H9 (cell line): ENCODE results near the gene MLPH. TPM values are rescaled to one million over a fixed set of nuclear protein-coding genes. Genes with fewer than 3 reads are reported as not detected.

Experiments used
- DNase-seq: peaks from one replicate; pipeline ENCODE4 v3.0.0-alpha.2; 2017
- H2AFZ ChIP-seq: one replicate; pipeline ENCODE4 v1.6.1; 2013; ENCODE audit warnings: mild to moderate bottlenecking, low read length, control low read depth, moderate library complexity
- H2AK5ac ChIP-seq: 2 replicates; pipeline ENCODE4 v1.6.1; 2013; ENCODE audit warnings: low read length, control low read depth, mixed read lengths; ENCODE audit not compliant: insufficient read length
- H2BK120ac ChIP-seq: one replicate; pipeline ENCODE4 v1.6.1; 2013; ENCODE audit warnings: low read depth, mild to moderate bottlenecking, low read length, control low read depth, inconsistent platforms; ENCODE audit not compliant: poor library complexity, severe bottlenecking
- H2BK12ac ChIP-seq: 2 replicates; pipeline ENCODE4 v1.6.1; 2013; ENCODE audit warnings: low read length, control low read depth, mixed read lengths, low read depth; ENCODE audit not compliant: insufficient read length
- H2BK15ac ChIP-seq: 2 replicates; pipeline ENCODE4 v1.6.1; 2013; ENCODE audit warnings: low read depth, low read length, control low read depth
- H2BK20ac ChIP-seq: one replicate; pipeline ENCODE4 v1.6.1; 2013; ENCODE audit warnings: low read depth, mild to moderate bottlenecking, low read length, control low read depth, inconsistent platforms; ENCODE audit not compliant: poor library complexity, severe bottlenecking
- H2BK5ac ChIP-seq: 2 replicates; pipeline ENCODE4 v1.6.1; 2013; ENCODE audit warnings: low read length, control low read depth, mixed read lengths; ENCODE audit not compliant: insufficient read length
- H3K14ac ChIP-seq: 2 replicates; pipeline ENCODE4 v1.6.1; 2013; ENCODE audit warnings: low read length, control low read depth; ENCODE audit not compliant: insufficient read depth
- H3K18ac ChIP-seq: 2 replicates; pipeline ENCODE4 v1.6.1; 2013; ENCODE audit warnings: low read depth, mild to moderate bottlenecking, mixed read lengths, low read length, control low read depth; ENCODE audit not compliant: insufficient read length
- H3K23ac ChIP-seq: 2 replicates; pipeline ENCODE4 v1.6.1; 2013; ENCODE audit warnings: low read length, control low read depth, mixed read lengths, low read depth; ENCODE audit not compliant: insufficient read length
- H3K23me2 ChIP-seq: 2 replicates; pipeline ENCODE4 v1.6.1; 2013; ENCODE audit warnings: low read depth, mild to moderate bottlenecking, mixed read lengths, low read length, control low read depth; ENCODE audit not compliant: insufficient read length, poor library complexity, severe bottlenecking
- H3K27ac ChIP-seq: 2 replicates; pipeline ENCODE4 v1.5.1; 2013; ENCODE audit warnings: low read length, control low read depth, mixed read lengths, low read depth; ENCODE audit not compliant: insufficient read length
- H3K27me3 ChIP-seq: 2 replicates; pipeline ENCODE4 v1.6.1; 2013; ENCODE audit warnings: low read length, control low read depth, inconsistent platforms; ENCODE audit not compliant: insufficient read depth
- H3K4ac ChIP-seq: 2 replicates; pipeline ENCODE4 v1.6.1; 2013; ENCODE audit warnings: low read depth, mild to moderate bottlenecking, control low read depth, inconsistent platforms, low read length, moderate library complexity
- H3K4me1 ChIP-seq: 2 replicates; pipeline ENCODE4 v1.6.1; 2013; ENCODE audit warnings: low read length, control low read depth, inconsistent platforms; ENCODE audit not compliant: insufficient read depth
- H3K4me2 ChIP-seq: 2 replicates; pipeline ENCODE4 v1.6.1; 2013; ENCODE audit warnings: low read length, control low read depth, mixed read lengths; ENCODE audit not compliant: insufficient read length, insufficient read depth
- H3K56ac ChIP-seq: 2 replicates; pipeline ENCODE4 v1.6.1; 2013; ENCODE audit warnings: low read depth, mild to moderate bottlenecking, mixed read lengths, low read length, control low read depth; ENCODE audit not compliant: insufficient read length
- H3K79me1 ChIP-seq: 2 replicates; pipeline ENCODE4 v1.6.1; 2013; ENCODE audit warnings: low read depth, mild to moderate bottlenecking, moderate library complexity, low read length, control low read depth, inconsistent platforms; ENCODE audit not compliant: insufficient read depth, poor library complexity, severe bottlenecking
- H3K79me2 ChIP-seq: 2 replicates; pipeline ENCODE4 v1.6.1; 2013; ENCODE audit warnings: low read length, control low read depth, inconsistent platforms; ENCODE audit not compliant: insufficient read depth
- H3K9ac ChIP-seq: 2 replicates; pipeline ENCODE4 v1.6.1; 2013; ENCODE audit warnings: low read length, control low read depth, mixed read lengths; ENCODE audit not compliant: insufficient read length; ENCODE audit errors: extremely low read depth
- H3K9me3 ChIP-seq: one replicate; pipeline ENCODE4 v1.6.1; 2013; ENCODE audit warnings: low read depth, low read length, inconsistent platforms; ENCODE audit not compliant: control insufficient read depth
- H3T11ph ChIP-seq: one replicate; pipeline ENCODE4 v1.6.1; 2013; ENCODE audit warnings: mild to moderate bottlenecking, low read length, control low read depth, inconsistent platforms
- H4K20me1 ChIP-seq: one replicate; pipeline ENCODE4 v1.6.1; 2013; ENCODE audit not compliant: control insufficient read depth, insufficient read length, insufficient read depth
- H4K5ac ChIP-seq: 2 replicates; pipeline ENCODE4 v1.6.1; 2013; ENCODE audit warnings: low read depth, mild to moderate bottlenecking, mixed read lengths, low read length, control low read depth; ENCODE audit not compliant: insufficient read length
- H4K8ac ChIP-seq: replicated peaks from 2 replicates; pipeline ENCODE4 v1.6.1; 2013; ENCODE audit warnings: low read length, control low read depth, mixed read lengths, low read depth; ENCODE audit not compliant: insufficient read length
- H4K91ac ChIP-seq: 2 replicates; pipeline ENCODE4 v1.6.1; 2013; ENCODE audit warnings: low read depth, mild to moderate bottlenecking, moderate library complexity, mixed read lengths, low read length, control low read depth; ENCODE audit not compliant: insufficient read length
- H3K27ac Mint-ChIP-seq, 3 experiments: 2 replicates in 2 of 3; 3 replicates in 1 of 3; pipeline ENCODE4 v1.8.0; 2020 to 2021; ENCODE audit warnings: mixed read lengths in 3 of 3, mild to moderate bottlenecking in 1 of 3, moderate library complexity in 1 of 3
- H3K27me3 Mint-ChIP-seq: 2 replicates; pipeline ENCODE4 v1.8.0; 2021; ENCODE audit warnings: low read depth, mild to moderate bottlenecking, moderate library complexity, mixed read lengths
- H3K36me3 Mint-ChIP-seq, 3 experiments: 2 replicates in 2 of 3; 3 replicates in 1 of 3; pipeline ENCODE4 v1.8.0; 2020 to 2021; ENCODE audit warnings: low read depth in 3 of 3, mixed read lengths in 3 of 3; ENCODE audit not compliant: insufficient read depth in 1 of 3
- H3K4me1 Mint-ChIP-seq, 2 experiments: 2 replicates each; pipeline ENCODE4 v1.8.0; 2020; ENCODE audit warnings: mixed read lengths in 2 of 2
- H3K4me3 Mint-ChIP-seq, 2 experiments: 2 replicates in 1 of 2; 3 replicates in 1 of 2; pipeline ENCODE4 v1.8.0; 2020 to 2021; ENCODE audit warnings: mild to moderate bottlenecking in 2 of 2, mixed read lengths in 2 of 2, moderate library complexity in 1 of 2
- H3K9me3 Mint-ChIP-seq, 2 experiments: 2 replicates in 1 of 2; 3 replicates in 1 of 2; pipeline ENCODE4 v1.8.0; 2020; ENCODE audit warnings: mild to moderate bottlenecking in 2 of 2, mixed read lengths in 2 of 2, moderate library complexity in 1 of 2
- WGBS: extraction: QIAGEN DNeasy Blood & Tissue Kit; methylation state at CpG from one replicate; pipeline ENCODE4 v1.1.7; 2013; ENCODE audit warnings: missing lambda C conversion rate, low lambda C conversion rate, mixed read lengths; ENCODE audit not compliant: insufficient read length; ENCODE audit errors: extremely low coverage; 5-methylcytosine and 5-hydroxymethylcytosine counted together
- total RNA-seq: library from RNA; stranded (reverse); gene quantifications from 2 replicates; pipeline ENCODE4 v1.2.1, GENCODE V29; 2021
- TF ChIP-seq, protein P1 (sequence below): fragments of 200-600 bp; sonication (generic); conservative IDR thresholded peaks from 3 replicates; pipeline ENCODE4 v1.8.0; 2021; ENCODE audit warnings: antibody characterized with exemption, mild to moderate bottlenecking

Gene MLPH
- total RNA-seq, 1 experiment from 2014 or later, result 3.4 TPM

DNA sequence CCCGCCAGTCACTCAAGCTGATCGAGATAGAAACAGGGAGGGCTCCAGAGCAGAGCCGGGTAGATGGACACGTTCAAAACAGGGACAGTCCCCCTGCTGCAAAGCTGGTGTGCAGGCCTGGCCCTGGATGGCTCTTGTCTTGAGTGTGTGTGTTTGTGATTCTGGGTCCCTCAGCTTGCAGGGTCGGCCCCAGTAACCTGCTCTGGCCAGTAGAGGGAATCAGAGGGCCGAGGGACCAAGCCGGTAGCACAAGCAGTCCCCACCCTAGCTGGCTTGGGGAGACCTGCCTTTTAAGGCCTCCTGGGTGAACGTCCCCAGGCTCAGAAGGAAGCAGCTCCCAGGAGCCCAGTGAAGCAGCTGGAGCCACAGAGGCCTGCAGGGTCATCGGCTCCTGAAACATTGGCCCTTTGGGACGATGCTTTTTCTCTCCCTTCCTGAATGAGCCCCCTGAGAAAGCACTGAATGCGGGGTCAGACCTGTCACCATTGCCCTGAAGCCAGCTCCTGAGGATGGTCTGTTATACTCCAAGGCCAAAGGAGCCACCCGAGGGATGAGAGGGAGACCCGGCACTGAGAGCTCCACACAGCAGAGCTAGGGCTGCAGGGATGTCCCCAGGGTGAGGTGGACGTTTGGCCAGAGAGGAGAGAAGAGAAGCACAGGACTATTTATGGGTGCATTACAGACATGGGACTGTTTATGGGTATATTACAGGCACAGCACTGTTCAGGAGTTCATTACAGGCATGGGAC, 15.4 kb upstream of the MLPH start:
- Histone ChIP-seq H4K5ac (no peak overlapping the region), H2BK12ac (no peak overlapping the region), H3K56ac (no peak overlapping the region), H4K8ac (no peak overlapping the region), H3T11ph (no peak overlapping the region), H3K79me1 (no peaks in the 10 kb centered on the region), H3K4ac (no peak overlapping the region), H2BK15ac (no peak overlapping the region), H4K91ac (no peak overlapping the region), H3K4me1 (0 out of 2 replicates have a peak, but pooled peaks cover 4% of the 10 kb centered on the region), H3K18ac (no peak overlapping the region), H2AK5ac (no peak overlapping the region), H4K20me1 (no peaks in the 10 kb centered on the region), H3K9ac (no peak overlapping the region), H3K27ac (no peak overlapping the region), H3K79me2 (no peaks in the 10 kb centered on the region), H3K23ac (no peak overlapping the region), H2BK5ac (no peak overlapping the region), H3K4me2 (no peak overlapping the region), H2AFZ (no peak overlapping the region), H3K27me3 (peaks cover 3% of the 10 kb centered on the region; the same call in 1 of the 2 replicates), H3K9me3 (no peaks in the 10 kb centered on the region), H2BK120ac (no peak overlapping the region), H3K14ac (no peak overlapping the region), H3K23me2 (peaks cover 5% of the 10 kb centered on the region), H2BK20ac (no peak overlapping the region)
- H3K27ac Mint-ChIP-seq, result 0 out of 7 replicates have a peak overlapping the region, but pooled peaks of 1 of the 3 experiments have one; percentile 18
- TF ChIP-seq, protein P1, sequence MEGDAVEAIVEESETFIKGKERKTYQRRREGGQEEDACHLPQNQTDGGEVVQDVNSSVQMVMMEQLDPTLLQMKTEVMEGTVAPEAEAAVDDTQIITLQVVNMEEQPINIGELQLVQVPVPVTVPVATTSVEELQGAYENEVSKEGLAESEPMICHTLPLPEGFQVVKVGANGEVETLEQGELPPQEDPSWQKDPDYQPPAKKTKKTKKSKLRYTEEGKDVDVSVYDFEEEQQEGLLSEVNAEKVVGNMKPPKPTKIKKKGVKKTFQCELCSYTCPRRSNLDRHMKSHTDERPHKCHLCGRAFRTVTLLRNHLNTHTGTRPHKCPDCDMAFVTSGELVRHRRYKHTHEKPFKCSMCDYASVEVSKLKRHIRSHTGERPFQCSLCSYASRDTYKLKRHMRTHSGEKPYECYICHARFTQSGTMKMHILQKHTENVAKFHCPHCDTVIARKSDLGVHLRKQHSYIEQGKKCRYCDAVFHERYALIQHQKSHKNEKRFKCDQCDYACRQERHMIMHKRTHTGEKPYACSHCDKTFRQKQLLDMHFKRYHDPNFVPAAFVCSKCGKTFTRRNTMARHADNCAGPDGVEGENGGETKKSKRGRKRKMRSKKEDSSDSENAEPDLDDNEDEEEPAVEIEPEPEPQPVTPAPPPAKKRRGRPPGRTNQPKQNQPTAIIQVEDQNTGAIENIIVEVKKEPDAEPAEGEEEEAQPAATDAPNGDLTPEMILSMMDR, result peak; percentile 79
- H3K4me1 Mint-ChIP-seq, result peaks cover 14 to 17% of the 10 kb centered on the region in 2 experiments
- peaks cover 15% of the 10 kb centered on the region for H3K27me3 Mint-ChIP-seq
- H3K9me3 Mint-ChIP-seq, result no peaks in the 10 kb centered on the region; a peak in 1 of 5 replicates
- H3K4me3 Mint-ChIP-seq, result no peak overlapping the region; a peak in 1 of 5 replicates
- WGBS, result no CpG with 5 or more reads among the region's 14 CpGs
- peak; percentile 84 for DNase-seq
- H3K36me3 Mint-ChIP-seq, result no peaks in the 10 kb centered on the region
